Measurements from ENCODE around the gene PROZ.
"Not testable (repeated sequence)": the region's sequence is repeated elsewhere in the genome, so short reads cannot be mapped to it uniquely, and the experiment has no call there.

The PROZ gene

DNA sequence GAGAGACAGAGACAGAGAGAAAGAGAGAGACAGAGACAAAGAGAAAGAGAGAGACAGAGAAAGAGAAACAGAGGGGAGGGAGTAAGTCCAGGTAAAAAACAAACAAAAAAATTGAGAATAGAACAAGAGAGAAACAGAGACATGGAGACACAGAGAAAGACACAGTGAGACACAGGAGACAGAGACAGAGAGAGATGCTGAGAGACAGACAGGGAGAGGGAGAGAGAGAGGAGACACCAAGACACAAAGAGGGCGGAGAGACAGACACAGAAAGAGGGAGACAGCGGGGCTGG is 5.8 kb upstream of the PROZ start:
- in situ Hi-C loops (cut with MboI; ENCODE audit: low pct_unique_long_range_greater_than_20kb, low sequenced_read_pairs): no loop called here
- DNase-seq: no peak

DNA sequence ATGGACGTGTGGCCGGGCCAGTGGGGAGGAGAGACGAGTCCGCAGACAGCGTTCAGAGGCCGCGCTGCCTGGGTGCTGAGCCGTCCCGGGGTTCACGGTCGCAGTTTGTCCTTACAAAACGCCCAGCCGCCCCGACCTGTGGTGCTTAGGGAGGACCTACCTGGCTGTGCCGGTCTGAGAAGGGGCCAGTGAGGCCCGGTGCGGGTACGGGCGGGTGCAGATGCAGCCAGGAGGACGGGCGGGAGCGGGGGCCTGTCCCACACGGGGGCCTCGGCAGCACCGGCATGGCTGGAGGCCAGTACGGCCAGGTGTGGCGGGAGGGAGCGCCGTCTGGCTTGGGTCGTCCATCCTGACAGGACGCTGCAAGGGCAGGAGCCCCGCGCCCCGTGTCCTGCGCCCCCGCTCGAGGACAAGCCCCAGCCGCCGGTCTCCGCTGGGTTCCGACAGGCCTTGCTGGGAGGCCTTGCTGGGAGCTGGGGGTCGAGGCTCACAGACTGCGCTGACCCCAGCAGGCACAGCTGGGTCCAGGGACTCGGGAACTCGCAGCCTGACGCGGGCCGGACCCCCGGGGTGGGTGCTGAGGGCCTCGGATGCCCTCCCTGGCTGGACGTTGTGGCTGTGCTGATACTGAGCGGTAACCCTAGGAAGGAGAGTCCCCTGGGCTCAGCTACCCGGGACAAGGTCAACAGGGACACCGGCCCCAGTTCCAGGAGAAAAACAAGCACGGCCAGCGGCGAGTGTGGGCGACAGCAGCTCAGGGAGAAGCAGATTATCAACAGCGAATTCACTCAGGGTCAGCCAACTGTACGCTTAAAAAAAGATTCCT is 5.3 kb upstream of the PROZ start:
- no peak for DNase-seq
- in situ Hi-C loops (cut with MboI; ENCODE audit: low pct_unique_long_range_greater_than_20kb, low sequenced_read_pairs): no loop called here

DNA sequence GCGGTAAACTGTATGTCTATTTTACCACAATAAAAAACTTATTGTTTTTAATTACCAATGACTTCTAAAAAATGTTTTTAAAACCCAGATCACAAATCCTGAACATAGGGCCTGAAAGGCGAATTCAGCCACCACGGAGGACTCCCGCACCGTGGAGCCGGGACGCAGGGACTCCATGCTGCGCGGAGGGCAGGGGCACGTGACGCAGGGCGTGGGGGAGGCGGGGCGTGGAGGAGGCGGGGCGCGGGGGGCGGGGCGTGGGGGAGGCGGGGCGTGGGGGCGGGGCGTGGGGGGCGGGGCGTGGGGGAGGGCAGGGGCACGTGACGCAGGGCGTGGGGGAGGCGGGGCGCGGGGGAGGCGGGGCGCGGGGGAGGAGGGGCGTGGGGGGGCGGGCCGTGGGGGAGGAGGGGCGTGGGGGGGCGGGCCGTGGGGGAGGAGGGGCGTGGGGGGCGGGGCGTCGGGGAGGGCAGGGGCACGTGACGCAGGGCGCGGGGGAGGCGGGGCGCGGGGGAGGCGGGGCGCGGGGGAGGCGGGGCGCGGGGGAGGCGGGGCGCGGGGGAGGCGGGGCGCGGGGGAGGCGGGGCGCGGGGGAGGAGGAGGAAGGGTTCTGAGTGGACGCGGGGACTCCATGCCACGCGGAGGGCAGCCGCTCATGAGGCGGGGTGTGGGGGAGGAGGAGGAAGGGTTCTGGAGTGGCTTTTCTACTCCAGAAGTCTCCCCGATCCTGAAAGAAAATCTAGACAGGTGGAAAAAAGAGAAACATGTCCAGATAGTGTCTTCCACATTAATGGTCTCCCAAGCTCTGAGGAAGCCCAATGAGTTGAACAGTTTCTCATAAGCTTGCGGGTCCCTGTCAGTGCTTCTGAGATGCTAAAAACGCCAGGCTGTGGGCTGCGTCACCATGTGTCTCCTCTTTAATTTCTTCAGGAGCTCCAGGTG is 4.4 kb upstream of the PROZ start:
- in situ Hi-C loops (cut with MboI; ENCODE audit: low pct_unique_long_range_greater_than_20kb, low sequenced_read_pairs): no loop called here
- DNase-seq: peak; percentile 65

DNA sequence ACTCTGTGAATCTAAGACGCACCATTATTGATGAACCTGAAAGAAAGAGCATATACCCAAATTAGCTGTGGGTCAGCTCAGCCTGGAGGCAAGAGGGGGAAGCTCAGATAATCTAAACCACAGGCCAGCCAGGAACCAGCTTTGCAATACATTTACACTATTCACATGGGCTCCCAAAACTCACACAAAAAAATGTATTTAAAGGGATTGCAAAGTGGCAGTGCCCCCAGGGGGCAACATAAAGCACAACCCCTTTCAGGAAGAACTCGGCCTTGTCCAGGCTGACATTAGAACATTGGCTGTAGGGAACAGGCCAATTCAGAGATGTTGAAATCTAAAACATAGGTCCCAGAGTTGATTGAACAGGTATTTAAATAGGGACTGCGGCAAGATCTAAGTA is 3.2 kb upstream of the PROZ start:
- peak; percentile 19 for DNase-seq
- in situ Hi-C loops (cut with MboI; ENCODE audit: low pct_unique_long_range_greater_than_20kb, low sequenced_read_pairs): no loop called here

DNA sequence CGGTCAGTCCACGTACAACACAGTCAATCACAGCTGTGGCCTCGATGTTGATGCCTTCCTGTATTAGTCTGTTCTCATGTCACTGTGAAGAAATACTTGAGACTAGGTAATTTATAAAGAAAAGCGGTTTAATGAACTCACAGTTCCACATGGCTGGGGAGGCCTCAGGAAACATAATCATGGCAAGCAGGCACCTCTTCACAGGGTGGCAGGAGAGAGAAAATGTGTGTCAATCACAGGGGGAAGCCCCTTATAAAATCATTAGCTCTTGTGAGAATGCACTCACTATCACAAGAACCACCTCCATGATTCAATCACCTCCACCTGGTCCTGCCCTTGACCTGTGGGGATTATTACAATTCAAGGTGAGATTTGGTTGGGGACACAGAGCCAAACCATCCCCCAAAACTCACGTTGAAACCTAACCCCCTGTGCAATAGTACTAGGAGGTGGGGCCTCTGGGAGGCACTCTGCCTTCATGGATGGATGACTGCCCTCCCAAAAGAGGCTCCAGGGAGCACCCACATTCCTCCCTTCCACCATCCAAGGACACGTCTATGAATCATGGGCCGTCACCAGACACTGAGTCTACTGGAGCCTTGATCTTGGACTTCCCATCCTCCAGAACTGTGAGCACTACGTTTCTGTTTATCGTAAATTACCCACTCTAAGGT is 2.3 kb upstream of the PROZ start:
- in situ Hi-C loops (cut with MboI; ENCODE audit: low pct_unique_long_range_greater_than_20kb, low sequenced_read_pairs): no loop called here
- DNase-seq: no peak

DNA sequence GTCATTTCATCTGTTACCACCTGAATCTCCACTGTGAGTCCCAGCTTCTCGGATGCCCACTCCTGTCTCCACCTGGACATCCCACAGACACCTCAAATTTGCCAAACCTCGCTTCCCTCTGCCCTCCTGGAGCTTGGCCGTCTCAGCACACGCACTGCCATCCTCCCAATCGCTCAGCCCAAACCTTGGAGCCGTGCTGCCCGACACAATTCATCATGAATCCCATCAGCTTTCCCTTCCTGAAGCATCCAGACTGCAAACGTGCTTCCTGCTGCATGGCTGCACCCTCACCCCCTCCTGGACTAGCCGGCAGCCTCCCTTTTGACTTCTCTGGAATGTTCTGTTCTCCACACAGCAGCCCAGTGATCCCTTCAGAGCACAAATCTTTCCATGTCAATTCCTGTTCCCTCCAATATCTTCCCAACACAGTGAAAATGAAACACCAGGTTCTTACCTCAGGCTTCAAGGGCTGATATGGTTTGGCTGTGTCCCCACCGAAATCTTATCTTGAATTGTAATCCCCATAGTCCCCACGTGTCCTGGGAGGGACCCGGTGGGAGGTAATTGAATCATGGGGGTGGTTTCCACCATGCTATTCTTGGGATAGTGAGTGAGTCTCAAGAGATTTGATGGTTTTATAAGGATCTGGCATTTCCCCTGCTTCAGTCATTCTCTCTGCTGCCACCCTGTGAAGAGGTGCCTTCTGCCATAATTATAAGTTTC is 1.1 kb upstream of the PROZ start:
- no peak for DNase-seq
- in situ Hi-C loops (cut with MboI; ENCODE audit: low pct_unique_long_range_greater_than_20kb, low sequenced_read_pairs): no loop called here

DNA sequence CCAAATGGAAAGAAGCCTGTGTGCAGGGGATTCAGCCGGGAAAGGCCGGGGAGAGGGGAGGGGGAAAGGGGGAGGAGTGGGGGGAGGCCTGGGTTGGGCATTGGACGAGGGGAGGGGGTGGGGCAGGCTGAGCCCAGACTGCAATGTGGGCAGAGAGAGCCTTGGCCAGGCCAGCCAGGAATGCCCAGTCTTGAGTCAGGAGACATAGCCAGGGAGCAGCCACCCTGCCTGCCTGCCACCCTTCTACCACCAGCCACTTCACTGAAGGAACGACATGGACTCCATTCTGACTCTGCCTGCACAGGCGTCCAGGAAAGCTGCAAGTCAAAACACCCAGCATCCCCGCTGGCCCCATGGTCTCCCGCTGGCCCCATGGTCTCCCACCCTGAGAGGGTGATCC is 498 bp downstream of the PROZ start:
- in situ Hi-C loops (cut with MboI; ENCODE audit: low pct_unique_long_range_greater_than_20kb, low sequenced_read_pairs): no loop called here

DNA sequence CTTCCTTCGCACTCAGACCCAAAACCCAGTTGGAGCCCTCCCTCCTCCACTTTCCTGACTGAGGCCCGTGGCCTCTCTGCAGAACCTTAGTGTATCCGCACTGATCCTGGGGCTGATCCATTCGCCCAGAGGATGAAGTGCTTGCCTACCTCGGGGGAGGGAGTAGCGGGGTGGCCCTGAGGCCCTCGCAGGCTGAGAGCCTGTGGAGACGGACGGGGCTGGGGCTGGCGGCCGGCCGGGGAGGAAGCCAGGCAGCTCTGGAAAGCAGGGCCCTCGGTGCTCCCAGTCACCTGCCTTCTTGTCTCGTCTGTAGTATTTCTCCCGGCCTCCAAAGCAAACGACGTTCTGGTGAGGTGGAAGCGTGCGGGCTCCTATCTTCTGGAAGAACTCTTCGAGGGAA is 1.3 kb downstream of the PROZ start:
- no peak for DNase-seq
- in situ Hi-C loops (cut with MboI; ENCODE audit: low pct_unique_long_range_greater_than_20kb, low sequenced_read_pairs): no loop called here

More for the DNA sequence above, 498 bp downstream of the PROZ start:
- no peak for DNase-seq

DNA sequence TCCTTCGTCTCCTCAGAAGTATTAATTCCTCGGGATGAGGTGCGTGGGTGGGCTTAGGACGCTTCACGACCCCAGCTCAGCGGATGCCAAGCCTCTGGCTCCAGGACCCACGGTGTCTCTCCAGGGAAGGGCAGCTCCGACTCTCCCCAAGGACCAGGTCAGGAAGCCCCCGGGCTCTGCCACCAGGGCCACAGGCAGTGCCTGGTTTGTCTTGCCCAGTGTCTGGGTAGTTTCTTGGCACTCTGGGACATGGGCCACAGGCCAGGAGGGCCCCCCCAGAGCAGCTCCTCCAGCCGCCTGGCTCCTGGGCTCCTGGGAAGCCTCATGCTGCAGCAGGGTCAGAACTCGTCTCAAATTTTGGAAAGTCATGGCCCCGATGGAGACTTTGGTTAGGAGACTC is 2.5 kb downstream of the PROZ start:
- no peak for DNase-seq
- in situ Hi-C loops (cut with MboI; ENCODE audit: low pct_unique_long_range_greater_than_20kb, low sequenced_read_pairs): no loop called here

DNA sequence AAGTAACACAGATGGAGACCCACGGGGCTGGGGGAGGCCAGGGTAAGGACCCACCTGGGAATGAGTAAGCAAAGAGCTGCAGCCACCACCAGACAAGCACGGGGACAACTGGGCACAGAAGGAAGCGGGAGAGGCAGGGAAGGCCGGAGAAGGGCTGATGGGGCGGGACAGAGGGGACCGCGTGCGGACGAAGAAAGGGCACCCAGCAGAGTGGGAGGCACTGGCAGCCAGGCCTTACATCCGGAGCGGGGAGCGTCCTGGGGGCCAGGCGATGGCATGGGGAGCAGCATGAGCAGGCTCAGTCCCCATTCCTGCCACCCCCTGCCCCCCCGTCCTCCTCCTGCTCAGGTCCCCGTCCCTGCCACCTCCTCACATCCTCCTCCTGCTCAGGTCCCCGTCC is 3.0 kb downstream of the PROZ start:
- in situ Hi-C loops (cut with MboI; ENCODE audit: low pct_unique_long_range_greater_than_20kb, low sequenced_read_pairs): no loop called here
- DNase-seq: no peak

DNA sequence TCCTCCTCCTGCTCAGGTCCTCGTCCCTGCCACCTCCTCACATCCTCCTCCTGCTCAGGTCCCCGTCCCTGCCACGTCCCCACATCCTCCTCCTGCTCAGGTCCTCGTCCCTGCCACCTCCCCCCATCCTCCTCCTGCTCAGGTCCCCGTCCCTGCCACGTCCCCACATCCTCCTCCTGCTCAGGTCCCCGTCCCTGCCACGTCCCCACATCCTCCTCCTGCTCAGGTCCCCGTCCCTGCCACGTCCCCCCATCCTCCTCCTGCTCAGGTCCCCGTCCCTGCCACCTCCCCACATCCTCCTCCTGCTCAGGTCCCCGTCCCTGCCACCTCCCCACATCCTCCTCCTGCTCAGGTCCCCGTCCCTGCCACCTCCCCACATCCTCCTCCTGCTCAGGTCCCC is 3.5 kb downstream of the PROZ start:
- in situ Hi-C loops (cut with MboI; ENCODE audit: low pct_unique_long_range_greater_than_20kb, low sequenced_read_pairs); DNase-seq: not testable (repeated sequence)

DNA sequence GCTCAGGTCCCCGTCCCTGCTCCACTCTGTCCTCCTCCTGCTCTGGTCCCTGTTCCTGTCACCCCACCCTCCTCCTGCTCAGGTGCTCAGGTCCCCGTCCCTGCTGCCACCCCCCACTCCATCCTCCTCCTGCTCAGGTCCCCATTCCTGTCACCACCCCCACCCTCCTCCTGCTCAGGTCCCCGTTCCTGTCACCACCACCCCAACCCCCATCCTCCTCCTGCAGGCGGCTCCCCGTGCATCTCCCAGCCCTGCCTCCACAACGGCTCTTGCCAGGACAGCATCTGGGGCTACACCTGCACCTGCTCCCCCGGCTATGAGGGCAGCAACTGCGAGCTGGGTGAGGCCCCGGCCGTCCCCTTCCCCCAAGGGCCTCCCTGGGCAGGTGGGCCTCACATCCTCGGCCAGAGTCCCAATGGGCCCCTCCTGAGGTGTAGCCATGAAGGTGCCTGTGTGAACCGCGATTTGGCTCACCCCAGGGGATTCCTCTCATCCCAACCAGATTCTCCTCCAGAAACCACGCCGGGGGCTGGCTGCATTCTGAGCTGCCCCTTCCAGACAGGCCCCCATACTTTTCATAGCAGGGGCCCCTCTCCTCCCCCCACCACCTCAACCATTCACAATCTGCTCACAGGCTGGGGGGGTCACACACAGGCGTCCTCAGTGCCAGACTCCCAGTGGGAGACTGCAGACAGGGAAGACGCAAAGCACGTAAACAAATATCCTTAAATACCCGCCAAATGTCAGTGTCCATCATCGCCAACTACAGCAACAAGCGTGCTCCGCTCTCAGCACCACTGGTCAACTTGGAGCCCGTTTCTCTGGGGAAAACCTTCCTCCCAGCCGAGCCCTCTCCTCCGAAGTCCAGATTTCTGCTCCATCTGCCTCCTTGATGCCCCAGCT is 4.6 kb downstream of the PROZ start:
- DNase-seq: no peak
- in situ Hi-C loops (cut with MboI; ENCODE audit: low pct_unique_long_range_greater_than_20kb, low sequenced_read_pairs): no loop called here

DNA sequence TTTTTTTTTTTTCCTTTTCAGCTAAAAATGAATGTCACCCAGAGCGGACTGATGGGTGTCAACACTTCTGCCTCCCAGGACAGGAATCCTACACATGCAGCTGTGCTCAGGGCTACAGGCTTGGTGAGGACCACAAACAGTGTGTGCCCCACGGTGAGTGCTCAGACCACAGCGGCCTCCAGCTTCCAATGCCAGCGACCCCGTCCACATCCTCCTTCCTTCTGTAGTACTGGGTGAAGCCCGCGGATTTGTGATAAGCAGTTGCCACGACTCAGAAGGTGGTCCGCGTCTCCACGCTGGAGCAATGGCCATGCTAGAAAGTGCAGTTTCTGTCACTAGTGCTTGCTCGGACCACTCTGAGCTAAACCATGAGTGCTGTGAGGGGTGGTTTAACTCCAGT is 6.0 kb downstream of the PROZ start:
- in situ Hi-C loops (cut with MboI; ENCODE audit: low pct_unique_long_range_greater_than_20kb, low sequenced_read_pairs): no loop called here
- no peak for DNase-seq

DNA sequence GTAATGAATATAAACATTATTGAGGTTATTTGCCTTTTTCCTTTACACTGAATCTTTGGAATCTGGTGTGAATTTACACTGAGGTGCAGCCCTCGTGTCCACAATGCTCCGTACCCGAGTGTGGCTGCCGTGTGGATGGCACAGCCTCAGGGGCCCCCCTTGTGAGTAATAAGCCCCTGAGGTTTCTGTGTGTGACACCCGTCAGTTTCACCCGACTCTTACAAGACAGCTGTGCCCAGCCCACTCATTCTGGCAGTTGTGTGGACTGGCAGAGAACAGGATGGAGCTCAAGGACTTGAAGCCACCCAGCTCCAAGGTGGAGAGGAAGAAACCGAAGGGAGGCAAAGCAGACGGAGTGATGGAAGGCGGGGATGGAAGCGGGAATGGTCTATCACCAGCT is 7.8 kb downstream of the PROZ start:
- in situ Hi-C loops (cut with MboI; ENCODE audit: low pct_unique_long_range_greater_than_20kb, low sequenced_read_pairs): no loop called here
- DNase-seq: no peak

DNA sequence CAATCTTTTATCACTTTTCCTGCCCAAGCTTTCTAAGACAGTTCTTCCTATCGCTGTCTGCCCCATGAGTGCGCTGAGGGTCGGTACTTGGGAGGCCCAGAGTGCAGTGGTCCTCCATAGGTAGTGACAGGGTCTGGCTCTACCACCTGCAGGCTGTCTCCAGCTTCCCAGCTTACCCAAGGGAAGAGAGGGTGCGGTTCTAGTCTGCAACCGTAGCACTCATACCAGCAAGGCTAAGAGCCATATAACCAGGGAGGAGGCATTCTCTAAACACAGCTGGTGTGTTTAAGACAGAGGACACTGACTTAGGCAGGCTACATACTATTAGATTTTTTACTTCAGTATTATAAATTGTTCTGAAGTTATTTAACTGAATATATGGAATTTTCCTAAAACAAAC is 8.2 kb downstream of the PROZ start:
- DNase-seq: no peak
- in situ Hi-C loops (cut with MboI; ENCODE audit: low pct_unique_long_range_greater_than_20kb, low sequenced_read_pairs): no loop called here

DNA sequence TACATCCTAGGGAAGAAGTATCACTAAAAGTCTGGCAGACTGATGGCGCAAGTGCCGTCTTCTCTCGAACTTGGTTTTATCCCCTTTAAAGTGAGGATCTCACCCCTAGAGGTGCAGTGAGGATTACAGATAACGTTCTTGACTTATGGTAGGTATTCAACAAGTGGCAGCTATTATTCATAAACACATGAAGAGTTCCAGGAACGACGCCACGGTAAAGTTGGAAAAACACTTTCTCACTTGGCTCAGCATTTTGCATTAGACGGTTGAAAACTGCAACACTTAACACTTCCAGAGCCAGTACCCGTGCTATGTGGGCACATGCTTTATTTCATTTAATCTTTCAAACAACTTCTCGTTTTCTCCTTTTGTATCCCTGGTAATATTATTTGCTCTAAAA is 8.7 kb downstream of the PROZ start:
- in situ Hi-C loops (cut with MboI; ENCODE audit: low pct_unique_long_range_greater_than_20kb, low sequenced_read_pairs): no loop called here
- no peak for DNase-seq

DNA sequence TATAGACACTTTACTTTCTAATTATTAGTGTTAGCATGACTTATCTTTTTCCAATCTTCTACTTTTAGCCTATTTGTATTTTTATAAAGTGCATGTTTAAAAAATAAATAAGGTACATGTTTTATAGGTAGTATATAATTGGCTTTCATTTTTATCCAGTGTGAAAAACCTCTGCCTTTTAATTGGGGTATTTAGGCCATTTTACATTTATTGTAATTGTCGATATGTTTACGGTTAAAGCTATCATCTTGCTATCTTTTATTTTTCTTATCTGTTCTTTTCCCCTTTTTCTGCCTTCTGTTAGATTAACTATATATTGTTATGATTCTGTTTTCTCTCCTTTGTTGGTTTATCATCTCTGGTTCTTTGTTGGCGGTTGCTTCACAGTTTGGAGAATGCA is 9.1 kb downstream of the PROZ start:
- in situ Hi-C loops (cut with MboI; ENCODE audit: low pct_unique_long_range_greater_than_20kb, low sequenced_read_pairs): no loop called here
- no peak for DNase-seq

DNA sequence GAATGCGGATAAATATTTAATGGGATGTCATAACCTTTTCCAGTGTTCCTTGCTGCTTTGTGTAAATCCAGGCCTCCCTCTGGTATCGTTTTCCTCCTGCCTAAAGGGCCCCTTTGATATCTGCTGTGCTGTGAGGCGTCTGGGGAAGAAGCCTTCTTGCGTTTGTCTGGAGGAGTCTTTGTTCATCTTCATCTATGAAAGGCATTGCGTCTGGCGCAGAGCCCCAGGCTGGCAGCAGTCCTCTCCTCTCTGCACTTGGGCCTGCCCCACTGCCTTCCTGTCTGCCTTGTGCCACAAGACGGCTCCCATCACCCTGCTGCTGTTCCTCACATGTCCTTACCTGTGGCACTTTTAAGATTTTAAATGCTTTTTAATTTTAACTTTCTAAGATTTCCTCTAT is 9.8 kb downstream of the PROZ start:
- in situ Hi-C loops (cut with MboI; ENCODE audit: low pct_unique_long_range_greater_than_20kb, low sequenced_read_pairs): no loop called here
- no peak for DNase-seq

Measured in KBM-7 (cell line).